ENCODE measurements around the gene CADM2.

- TF ChIP-seq CTCF (conservative IDR thresholded peaks at IDR 0.05; ENCODE audit: low read depth, low read length) (no peak), EZH2phosphoT487 (IDR thresholded peaks at IDR 0.05; ENCODE audit: borderline replicate concordance, low read length) (no peak), EZH2 (IDR thresholded peaks at IDR 0.05; ENCODE audit: low read length, unreplicated experiment) (no peak)
These were observed 528.6 kb downstream of the CADM2 start for GRCh38 chr3:85487375-85487774.
